HG02973 (cell line): ENCODE results near the gene TRIM69.
"Not testable (repeated sequence)": the region's sequence is repeated elsewhere in the genome, so short reads cannot be mapped to it uniquely, and the experiment has no call there.

Experiments used
- ATAC-seq: cut with Tn5 transposase; IDR thresholded peaks from one replicate; pipeline ENCODE4 v1.9.1; 2021; ENCODE audit warnings: moderate library complexity; ENCODE audit not compliant: unreplicated experiment

TRIM69 gene

DNA sequence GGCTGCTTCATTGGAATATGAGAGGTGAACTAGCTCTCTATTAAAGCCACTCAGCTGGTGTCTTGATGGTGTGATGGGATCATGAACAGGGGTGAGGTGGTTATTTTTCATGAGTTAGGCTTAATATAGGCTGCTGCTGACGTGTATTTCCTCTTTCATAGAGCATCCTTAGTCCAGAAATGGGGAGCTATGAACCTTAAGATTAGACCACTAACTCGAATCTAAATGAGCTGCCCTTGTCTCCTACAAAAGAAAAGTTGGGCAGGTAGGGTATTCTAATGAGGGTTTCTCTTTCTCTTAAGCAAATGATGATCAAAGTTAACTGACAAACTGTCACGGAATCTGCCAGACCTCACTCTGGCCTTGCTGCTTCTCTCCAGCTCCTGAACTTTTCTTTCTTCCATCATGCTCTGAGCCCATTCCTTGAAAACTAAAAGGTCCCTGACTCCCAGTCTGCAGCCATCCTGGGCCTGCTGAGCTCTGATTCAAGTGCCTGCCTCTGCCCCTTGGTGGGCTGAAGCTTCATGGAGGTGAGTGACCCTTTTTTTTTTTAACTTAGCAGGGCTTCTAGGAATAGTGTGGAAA is at the start of gene TRIM69:
TSS of gene TRIM69 (plus strand) at position 348 of the 585 bp plus-strand sequence. CDS start at position 525, 177 bp downstream.
- no peak for ATAC-seq

GRCh38 chr15:44689318-44689717 is 47.0 kb upstream of the TRIM69 start:
- not testable (repeated sequence) for ATAC-seq

DNA sequence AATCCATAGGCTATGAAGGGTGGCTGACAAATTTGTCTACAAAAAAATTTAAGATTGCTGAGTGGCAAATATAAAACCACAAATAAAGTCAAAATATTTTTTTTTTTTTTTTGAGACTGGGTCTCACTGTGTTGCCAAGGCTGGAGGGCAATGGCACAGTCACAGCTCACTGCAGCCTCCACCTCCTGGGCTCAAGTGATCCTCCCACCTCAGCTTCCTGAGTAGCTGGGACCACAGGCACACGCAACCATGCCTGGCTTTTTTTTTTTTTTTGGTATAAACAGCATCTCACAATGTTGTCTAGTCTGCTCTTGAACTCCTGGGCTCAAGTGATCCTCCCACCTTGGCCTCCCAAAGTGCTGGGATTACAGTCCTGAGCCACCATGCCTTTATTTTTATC is 46.1 kb upstream of the TRIM69 start:
- not testable (repeated sequence) for ATAC-seq

- ATAC-seq: no peak
Measured at GRCh38 chr15:44692659-44693058, 43.7 kb upstream of the TRIM69 start.

- ATAC-seq: no peak
Measured at GRCh38 chr15:44694416-44694815, 41.9 kb upstream of the TRIM69 start.

- ATAC-seq: no peak
Measured at GRCh38 chr15:44695294-44695693, 41.0 kb upstream of the TRIM69 start.

DNA sequence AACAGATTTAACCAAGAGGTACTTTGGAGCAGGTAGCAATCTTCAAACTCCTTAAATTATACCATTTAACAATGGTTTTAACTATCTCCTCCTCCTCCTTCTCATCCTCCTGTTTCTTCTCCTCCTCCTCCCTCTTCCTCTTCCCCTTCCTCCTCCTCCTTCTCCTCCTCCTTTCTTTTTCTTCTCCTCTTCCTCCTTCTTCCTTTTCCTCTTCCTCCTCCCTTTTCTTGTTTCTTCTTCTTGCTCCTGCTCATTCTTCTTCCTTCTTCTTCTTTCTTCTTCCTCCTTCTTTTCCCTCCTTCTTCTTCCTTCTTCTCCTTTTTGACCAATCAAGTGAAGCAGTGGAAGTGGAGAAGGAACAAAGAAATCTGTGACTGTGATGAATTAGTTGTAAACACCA is 39.3 kb upstream of the TRIM69 start:
- ATAC-seq: no peak

GRCh38 chr15:44698641-44699040 is 37.7 kb upstream of the TRIM69 start:
- ATAC-seq: no peak

DNA sequence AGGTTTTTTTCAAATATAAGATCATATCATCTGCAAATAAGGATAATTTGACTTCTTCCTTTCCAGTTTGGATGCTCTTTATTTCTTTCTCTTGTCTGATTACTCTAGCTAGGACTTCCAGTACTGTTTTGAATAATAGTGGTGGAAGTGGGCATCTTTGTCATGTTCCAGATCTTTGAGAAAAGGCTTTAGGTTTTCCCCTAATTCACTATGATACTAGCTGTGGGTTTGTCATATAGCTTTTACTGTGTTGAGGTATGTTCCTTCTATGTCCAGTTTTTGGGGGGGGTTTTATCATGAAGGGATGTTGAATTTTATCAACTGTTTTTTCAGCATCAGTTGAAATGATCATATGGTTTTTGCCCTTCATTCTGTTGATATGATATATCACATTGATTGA is 35.7 kb upstream of the TRIM69 start:
- ATAC-seq: not testable (repeated sequence)

- ATAC-seq: no peak
Measured at GRCh38 chr15:44705986-44706385, 30.3 kb upstream of the TRIM69 start.

- no peak for ATAC-seq
Measured at GRCh38 chr15:44706401-44706800, 29.9 kb upstream of the TRIM69 start.

DNA sequence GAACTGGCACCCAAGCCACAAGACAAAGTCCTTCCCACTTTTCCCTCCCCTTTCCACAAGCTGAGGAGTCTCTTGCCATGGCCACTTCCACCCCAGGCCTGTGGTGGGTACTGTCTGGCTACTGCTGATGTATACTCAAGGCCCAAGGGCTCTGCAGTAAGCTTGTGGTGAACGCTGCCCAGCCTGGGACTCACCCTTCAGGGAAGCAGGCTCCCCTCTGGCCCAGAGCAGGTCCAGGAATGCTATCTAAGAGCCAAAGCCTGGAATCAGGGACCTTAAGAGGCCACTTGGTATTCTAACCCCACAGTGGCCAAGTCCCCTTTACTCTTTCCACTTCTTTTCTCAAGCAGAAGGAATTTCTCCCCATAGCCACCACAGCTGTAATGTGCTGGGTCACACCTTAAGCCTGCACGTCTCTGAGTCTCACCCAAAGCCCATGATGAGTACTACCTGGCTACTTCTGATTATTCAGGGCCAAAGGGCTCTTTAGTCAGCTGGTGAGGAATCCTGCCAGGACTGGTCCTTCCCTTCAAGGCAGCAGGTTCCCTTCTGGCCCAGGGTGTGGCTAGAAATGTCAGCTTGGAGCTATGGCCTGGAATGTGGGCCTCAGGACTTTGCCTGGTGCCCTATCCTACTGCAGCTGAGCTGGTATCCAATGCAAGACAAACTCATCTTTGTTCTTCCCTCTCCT is 29.2 kb upstream of the TRIM69 start:
- ATAC-seq: no peak

DNA sequence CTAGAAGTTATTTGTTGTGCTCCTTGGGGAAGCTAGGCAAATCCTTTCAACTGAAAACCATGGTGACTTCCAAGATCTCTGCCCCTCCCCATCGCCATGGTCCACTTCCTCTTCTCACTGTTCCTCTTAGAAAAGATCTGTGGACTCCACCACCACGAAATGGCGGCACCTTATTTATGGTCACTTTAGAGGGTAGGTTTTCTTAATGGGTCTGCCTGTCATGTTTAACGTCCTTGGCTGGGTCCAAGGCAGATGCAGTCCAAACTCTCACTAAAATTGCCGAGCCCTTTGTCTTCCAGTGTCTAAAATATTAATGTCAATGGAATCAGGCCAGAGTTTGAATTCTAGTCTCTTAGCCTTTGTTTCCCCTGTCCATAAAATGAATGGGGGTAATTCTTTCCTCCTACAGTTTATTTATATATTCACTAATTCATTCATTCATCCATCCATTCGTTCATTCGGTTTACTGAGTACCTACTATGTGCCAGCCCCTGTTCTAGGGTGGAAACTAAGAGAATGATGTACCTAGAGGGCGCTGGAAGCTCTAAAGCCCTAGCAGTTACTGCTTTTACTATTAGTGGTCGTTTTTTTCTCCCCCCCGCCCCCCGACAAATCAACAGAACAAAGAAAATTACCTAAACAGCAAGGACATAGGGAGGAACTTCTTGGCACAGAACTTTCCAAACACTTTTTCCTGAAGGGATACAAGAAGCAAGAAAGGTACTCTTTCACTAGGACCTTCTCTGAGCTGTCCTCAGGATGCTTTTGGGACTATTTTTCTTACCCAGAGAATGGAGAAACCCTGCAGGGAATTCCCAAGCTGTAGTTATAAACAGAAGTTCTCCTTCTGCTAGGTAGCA is 25.9 kb upstream of the TRIM69 start:
- no peak for ATAC-seq

- peak; percentile 73 for ATAC-seq
Measured at GRCh38 chr15:44711096-44711742, 25.1 kb upstream of the TRIM69 start, which contains the start of the genes B2M and PATL2. Gene B2M (plus strand): TSS chr15:44711517. CDS start chr15:44711547, 30 bp downstream. Gene PATL2 (minus strand): TSS chr15:44711323. CDS start chr15:44676490, 34,833 bp downstream.

- ATAC-seq: peak; percentile 12
Measured at GRCh38 chr15:44711743-44712345, 24.5 kb upstream of the TRIM69 start.

- no peak for ATAC-seq
Measured at GRCh38 chr15:44712346-44713005, 23.9 kb upstream of the TRIM69 start.

DNA sequence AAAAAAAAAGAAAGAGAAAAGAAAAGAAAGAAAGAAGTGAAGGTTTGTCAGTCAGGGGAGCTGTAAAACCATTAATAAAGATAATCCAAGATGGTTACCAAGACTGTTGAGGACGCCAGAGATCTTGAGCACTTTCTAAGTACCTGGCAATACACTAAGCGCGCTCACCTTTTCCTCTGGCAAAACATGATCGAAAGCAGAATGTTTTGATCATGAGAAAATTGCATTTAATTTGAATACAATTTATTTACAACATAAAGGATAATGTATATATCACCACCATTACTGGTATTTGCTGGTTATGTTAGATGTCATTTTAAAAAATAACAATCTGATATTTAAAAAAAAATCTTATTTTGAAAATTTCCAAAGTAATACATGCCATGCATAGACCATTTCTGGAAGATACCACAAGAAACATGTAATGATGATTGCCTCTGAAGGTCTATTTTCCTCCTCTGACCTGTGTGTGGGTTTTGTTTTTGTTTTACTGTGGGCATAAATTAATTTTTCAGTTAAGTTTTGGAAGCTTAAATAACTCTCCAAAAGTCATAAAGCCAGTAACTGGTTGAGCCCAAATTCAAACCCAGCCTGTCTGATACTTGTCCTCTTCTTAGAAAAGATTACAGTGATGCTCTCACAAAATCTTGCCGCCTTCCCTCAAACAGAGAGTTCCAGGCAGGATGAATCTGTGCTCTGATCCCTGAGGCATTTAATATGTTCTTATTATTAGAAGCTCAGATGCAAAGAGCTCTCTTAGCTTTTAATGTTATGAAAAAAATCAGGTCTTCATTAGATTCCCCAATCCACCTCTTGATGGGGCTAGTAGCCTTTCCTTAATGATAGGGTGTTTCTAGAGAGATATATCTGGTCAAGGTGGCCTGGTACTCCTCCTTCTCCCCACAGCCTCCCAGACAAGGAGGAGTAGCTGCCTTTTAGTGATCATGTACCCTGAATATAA is 23.0 kb upstream of the TRIM69 start:
- no peak for ATAC-seq

GRCh38 chr15:44715142-44715796 is 21.1 kb upstream of the TRIM69 start:
- no peak for ATAC-seq
